Right hindlimb (tissue), 1 donor: ENCODE data around the gene PGAM5.
A peak's percentile ranks its signal among the peaks of the same experiment; 100 is the strongest.
"Not testable (repeated sequence)": the region's sequence is repeated elsewhere in the genome, so short reads cannot be mapped to it uniquely, and the experiment has no call there.

Experiments used
- DNase-seq: peaks from one replicate; pipeline ENCODE4 v3.0.0-alpha.2; 2018

The PGAM5 gene

GRCh38 chr12:132754160-132754932 is 43.7 kb downstream of the PGAM5 start:
- DNase-seq = no peak

GRCh38 chr12:132758825-132759224 is 48.2 kb downstream of the PGAM5 start:
- not testable (repeated sequence) for DNase-seq

- DNase-seq = no peak
These were observed 48.7 kb downstream of the PGAM5 start for GRCh38 chr12:132759359-132759758.

GRCh38 chr12:132761032-132761920 is 50.6 kb downstream of the PGAM5 start, which contains the start of gene ANKLE2:
Gene ANKLE2 (minus strand): TSS chr12:132761832. CDS start chr12:132761798, 34 bp downstream.
- DNase-seq = peak; percentile 59

GRCh38 chr12:132761921-132762583 is 51.4 kb downstream of the PGAM5 start:
- peak; percentile 91 for DNase-seq

GRCh38 chr12:132764231-132764630 is 53.6 kb downstream of the PGAM5 start:
- DNase-seq = no peak

- no peak for DNase-seq
These were observed 54.7 kb downstream of the PGAM5 start for GRCh38 chr12:132765361-132765760.

GRCh38 chr12:132766380-132767085 is 55.9 kb downstream of the PGAM5 start:
- peak; percentile 39 for DNase-seq

- no peak for DNase-seq
These were observed 60.6 kb downstream of the PGAM5 start for GRCh38 chr12:132771126-132771838.
